ENCODE data around the gene TGM6. TPM values are rescaled to one million over a fixed set of nuclear protein-coding genes. Genes with fewer than 3 reads are reported as not detected.

TGM6 gene
- total RNA-seq, 1 donor from 2014 or later, result not detected

DNA sequence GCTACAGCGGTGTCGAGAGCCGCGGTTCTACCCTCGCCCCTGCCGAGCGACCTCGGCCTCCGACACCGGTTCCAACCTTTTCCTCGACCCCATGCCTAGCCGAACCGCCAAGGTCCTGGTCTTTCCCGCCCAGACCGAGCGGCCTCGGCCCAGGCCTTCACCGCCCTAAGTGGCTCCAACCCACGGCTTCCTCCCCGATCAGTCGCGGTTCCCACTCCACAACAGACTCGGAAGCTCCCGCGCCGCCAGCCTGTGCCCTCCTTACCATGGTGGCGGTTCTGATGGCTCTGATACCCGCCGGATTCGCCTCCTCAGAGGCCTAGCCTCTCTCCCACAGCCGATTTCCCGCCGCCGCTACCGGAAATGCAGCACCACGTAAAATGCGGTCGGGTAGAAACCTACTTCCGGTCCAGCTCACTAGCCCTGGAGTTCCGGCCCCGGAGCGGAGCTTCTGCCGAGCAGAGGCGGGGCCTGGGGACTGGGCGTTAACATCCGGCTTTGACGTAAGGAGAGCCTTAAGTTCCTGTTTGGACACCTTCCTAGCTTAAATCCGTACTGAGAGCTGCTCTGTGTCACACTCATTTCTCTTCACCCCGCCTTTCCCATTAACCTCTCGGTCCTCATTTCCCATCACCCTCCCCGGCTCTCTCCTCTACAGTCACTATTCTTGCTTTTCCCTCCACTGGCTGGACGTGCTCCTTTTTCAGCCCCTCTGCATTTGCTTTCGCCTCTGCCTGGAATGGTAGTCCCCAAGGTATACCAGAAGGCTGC lies 89.9 kb downstream of the TGM6 start, which contains the start of gene SNRPB:
TSS of gene SNRPB (minus strand) at position 367 of the 771 bp plus-strand sequence. CDS start at position 268, 99 bp downstream.
- TF ChIP-seq, protein P1, sequence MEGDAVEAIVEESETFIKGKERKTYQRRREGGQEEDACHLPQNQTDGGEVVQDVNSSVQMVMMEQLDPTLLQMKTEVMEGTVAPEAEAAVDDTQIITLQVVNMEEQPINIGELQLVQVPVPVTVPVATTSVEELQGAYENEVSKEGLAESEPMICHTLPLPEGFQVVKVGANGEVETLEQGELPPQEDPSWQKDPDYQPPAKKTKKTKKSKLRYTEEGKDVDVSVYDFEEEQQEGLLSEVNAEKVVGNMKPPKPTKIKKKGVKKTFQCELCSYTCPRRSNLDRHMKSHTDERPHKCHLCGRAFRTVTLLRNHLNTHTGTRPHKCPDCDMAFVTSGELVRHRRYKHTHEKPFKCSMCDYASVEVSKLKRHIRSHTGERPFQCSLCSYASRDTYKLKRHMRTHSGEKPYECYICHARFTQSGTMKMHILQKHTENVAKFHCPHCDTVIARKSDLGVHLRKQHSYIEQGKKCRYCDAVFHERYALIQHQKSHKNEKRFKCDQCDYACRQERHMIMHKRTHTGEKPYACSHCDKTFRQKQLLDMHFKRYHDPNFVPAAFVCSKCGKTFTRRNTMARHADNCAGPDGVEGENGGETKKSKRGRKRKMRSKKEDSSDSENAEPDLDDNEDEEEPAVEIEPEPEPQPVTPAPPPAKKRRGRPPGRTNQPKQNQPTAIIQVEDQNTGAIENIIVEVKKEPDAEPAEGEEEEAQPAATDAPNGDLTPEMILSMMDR (IDR thresholded peaks at IDR 0.05), result no peak
- no peaks in the 10 kb centered on the region for H3K27me3 Mint-ChIP-seq (ENCODE audit: low read depth)
- peak within 1 kb of the TSS; percentile 93 for H3K4me3 Mint-ChIP-seq (ENCODE audit: unreplicated experiment)
- peak; percentile 99 for DNase-seq (ENCODE audit: low spot score)
- peak within 1 kb of the TSS; percentile 96 for H3K27ac Mint-ChIP-seq (ENCODE audit: unreplicated experiment)
- peaks cover 32% of the 10 kb centered on the region for H3K4me1 Mint-ChIP-seq (ENCODE audit: low read depth)
- H3K9me3 Mint-ChIP-seq (ENCODE audit: low read depth), result no peaks in the 10 kb centered on the region
- H3K36me3 Mint-ChIP-seq (ENCODE audit: low read depth), result peaks cover 18% of the 10 kb centered on the region

DNA sequence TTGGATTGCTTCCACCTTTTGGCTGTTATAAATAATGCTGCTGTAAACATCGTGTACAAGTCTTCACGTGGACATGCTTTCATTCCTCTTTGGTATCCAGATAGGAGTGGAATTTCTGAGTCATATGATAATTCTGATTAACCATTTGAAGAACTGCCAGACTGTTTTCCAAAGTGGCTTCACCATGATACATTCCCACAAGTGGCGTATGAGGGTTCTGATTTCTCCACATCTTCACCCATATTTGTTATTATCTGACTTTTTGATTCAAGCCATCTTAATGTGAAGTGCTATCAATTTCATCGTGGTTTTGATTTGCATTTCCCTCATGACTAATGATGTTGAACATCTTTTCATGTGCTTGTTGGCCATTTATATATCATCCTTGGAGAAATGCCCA lies 92.8 kb downstream of the TGM6 start:
- Mint-ChIP-seq H3K27me3 (ENCODE audit: low read depth) (no peaks in the 10 kb centered on the region), H3K4me3 (ENCODE audit: unreplicated experiment) (no peak overlapping the region), H3K9me3 (ENCODE audit: low read depth) (no peaks in the 10 kb centered on the region), H3K4me1 (ENCODE audit: low read depth) (peaks cover 19% of the 10 kb centered on the region), H3K36me3 (ENCODE audit: low read depth) (peaks cover 7% of the 10 kb centered on the region), H3K27ac (ENCODE audit: unreplicated experiment) (no peak overlapping the region)
- DNase-seq (ENCODE audit: low spot score), result no peak
- TF ChIP-seq, protein P1 (IDR thresholded peaks at IDR 0.05), result no peak

DNA sequence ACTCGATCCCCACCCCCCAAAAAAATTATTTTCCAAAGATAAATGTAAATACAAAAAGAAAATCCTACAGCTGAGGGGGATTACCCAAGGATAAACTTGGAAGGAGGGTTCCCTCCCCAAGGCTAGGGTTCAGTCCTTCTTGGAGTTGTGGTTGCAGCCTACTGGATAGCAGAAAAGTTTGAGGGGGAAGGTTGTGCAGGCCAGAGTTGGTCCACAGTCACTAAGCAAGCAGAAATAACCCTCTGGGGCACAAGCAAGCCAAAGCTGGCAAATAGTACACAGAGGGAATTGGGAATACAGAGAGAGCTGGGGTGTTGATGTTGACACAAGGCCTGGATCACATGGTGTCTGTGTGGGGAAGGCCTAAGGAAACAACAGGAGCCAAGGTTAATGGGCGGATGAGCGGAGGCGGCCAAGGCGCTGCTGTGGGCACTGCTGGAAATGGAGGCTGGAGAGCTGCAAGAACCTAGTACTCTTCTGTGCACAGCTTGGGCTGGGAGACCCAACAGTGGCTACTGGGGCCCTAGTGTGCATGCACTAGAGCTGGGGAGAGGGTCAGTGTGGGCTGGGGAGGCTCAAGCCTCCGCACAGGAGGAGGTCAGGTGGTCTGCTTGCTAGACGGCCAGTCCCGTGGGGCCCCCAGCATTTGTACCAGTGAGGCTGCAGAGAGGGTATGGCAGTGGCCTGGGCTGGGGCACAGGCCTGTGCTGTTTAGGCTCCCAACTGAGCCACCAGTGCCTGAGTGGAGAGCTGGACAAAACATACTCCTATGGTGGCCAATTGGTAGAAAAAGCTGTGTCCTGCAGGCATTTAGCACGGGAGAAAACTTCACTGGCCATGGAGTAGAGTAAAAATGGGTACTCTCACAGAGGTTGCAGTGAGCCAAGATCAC lies 95.4 kb downstream of the TGM6 start:
- no peak for DNase-seq (ENCODE audit: low spot score)
- Mint-ChIP-seq H3K36me3 (ENCODE audit: low read depth) (peaks cover 12% of the 10 kb centered on the region), H3K9me3 (ENCODE audit: low read depth) (no peaks in the 10 kb centered on the region), H3K27me3 (ENCODE audit: low read depth) (no peaks in the 10 kb centered on the region), H3K27ac (ENCODE audit: unreplicated experiment) (no peak overlapping the region), H3K4me1 (ENCODE audit: low read depth) (peaks cover 2% of the 10 kb centered on the region), H3K4me3 (ENCODE audit: unreplicated experiment) (no peak overlapping the region)
- TF ChIP-seq, protein P1 (IDR thresholded peaks at IDR 0.05), result no peak

DNA sequence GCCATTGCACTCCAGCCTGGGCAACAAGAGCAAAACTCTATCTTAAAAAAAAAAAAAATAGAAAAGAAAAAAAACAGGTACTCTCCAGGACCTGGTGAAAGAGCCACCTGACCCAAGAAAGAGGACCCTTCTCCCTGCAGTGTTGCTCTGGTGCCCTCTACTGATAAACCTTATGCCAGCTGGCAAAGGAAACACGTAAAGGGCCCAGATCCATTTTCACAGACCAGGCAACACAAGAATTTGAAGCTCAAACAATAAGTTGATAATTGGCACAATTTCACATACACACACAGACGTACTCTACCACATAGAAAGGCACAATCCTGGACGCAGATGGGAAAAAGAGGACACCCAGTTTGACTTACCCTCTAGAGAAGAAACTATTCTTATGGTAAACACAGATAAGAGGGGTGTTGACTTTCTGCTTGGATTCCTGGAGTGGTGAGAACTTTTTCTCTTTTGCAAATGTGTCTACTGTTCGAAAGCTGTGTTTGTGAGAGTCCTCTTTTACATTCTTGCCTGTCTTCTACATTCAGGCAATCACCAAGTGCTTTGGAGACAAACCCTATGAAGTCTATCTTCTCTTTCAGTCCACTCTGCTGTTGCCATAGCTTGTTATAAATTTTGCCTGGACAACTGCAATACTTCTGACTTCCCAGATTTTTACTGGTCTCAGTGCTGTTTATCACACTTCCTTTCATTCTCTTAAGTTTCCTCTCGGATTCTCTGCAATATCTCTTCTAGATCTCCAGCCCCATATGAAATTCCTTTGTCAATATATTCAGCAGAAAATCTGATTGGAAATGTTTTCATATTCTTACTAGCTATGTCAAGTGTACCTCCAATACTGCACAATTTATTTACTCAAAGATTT lies 96.3 kb downstream of the TGM6 start:
- Mint-ChIP-seq H3K27me3 (ENCODE audit: low read depth) (no peaks in the 10 kb centered on the region), H3K4me3 (ENCODE audit: unreplicated experiment) (no peak overlapping the region), H3K36me3 (ENCODE audit: low read depth) (peaks cover 18% of the 10 kb centered on the region), H3K4me1 (ENCODE audit: low read depth) (no peaks in the 10 kb centered on the region), H3K27ac (ENCODE audit: unreplicated experiment) (no peak overlapping the region), H3K9me3 (ENCODE audit: low read depth) (no peaks in the 10 kb centered on the region)
- DNase-seq (ENCODE audit: low spot score), result no peak
- TF ChIP-seq, protein P1 (IDR thresholded peaks at IDR 0.05), result peak; percentile 20

Data from chondrocyte (in vitro differentiated cells).